Measurements from ENCODE around the gene REV3L. TPM values are rescaled to one million over a fixed set of nuclear protein-coding genes. Genes with fewer than 3 reads are reported as not detected.

The REV3L gene
- total and polyA plus RNA-seq, 2 donors (not counting 3 experiments of a cell fraction or from before 2014, with no cell fraction given) = 6.0 to 22.7 TPM

GRCh38 chr6:111282515-111282914, 200.5 kb downstream of the REV3L start:
- Histone ChIP-seq H3K4me2 (ENCODE audit: insufficient read depth, low read length) (no peak overlapping the region), H3K9ac (replicated peaks; ENCODE audit: extremely low read depth, insufficient read depth, low read length) (no peak overlapping the region), H3K4me3 (replicated peaks in 1 of 3; ENCODE audit: insufficient read depth in 1 of 3, low read depth in 1 of 3, low read length in 3 of 3) (no peak overlapping the region), H3K9me3 (replicated peaks; ENCODE audit: control insufficient read depth, insufficient read depth, low read length) (no peaks in the 10 kb centered on the region), H4K20me1 (replicated peaks; ENCODE audit: control insufficient read depth, extremely low read depth, insufficient read depth, low read length) (no peaks in the 10 kb centered on the region), H3K36me3 (ENCODE audit: control insufficient read depth in 2 of 2, extremely low read depth in 1 of 2, insufficient read depth in 2 of 2, low read length in 2 of 2) (no peaks in the 10 kb centered on the region), H3K4me1 (ENCODE audit: control insufficient read depth, extremely low read depth, insufficient read depth, low read length) (no peaks in the 10 kb centered on the region), H3K9me1 (replicated peaks; ENCODE audit: control insufficient read depth, extremely low read depth, insufficient read depth, low read length) (no peaks in the 10 kb centered on the region), H3K27me3 (ENCODE audit: control insufficient read depth in 2 of 2, insufficient read depth in 2 of 2, low read length in 2 of 2) (no peaks in the 10 kb centered on the region), H3K27ac (ENCODE audit: insufficient read depth, low read depth, low read length) (no peak overlapping the region), H3K79me2 (ENCODE audit: control insufficient read depth, insufficient read depth, low read length) (no peaks in the 10 kb centered on the region), H2AFZ (ENCODE audit: low read depth, low read length) (no peak overlapping the region)
- no TSS peak for BruUV-seq (replicated peaks)
- ChIA-PET POLR2A (no interaction called here), CTCF (interaction anchor here (2.4 kb wide), 1 partner anchor 23 kb away, joined by 7 read pairs; a partner anchor contains a TSS)
- no peak for TF ChIP-seq CTCF (IDR thresholded peaks at IDR 0.05; ENCODE audit: extremely low read depth in 1 of 2, insufficient read depth in 1 of 2, low read depth in 1 of 2, low read length in 2 of 2)
- no peak for TF ChIP-seq GATA2 (IDR thresholded peaks at IDR 0.05; ENCODE audit: insufficient read depth, insufficient read length, low read depth, low read length)
- no peak for TF ChIP-seq JUN (IDR thresholded peaks at IDR 0.05; ENCODE audit: borderline replicate concordance, insufficient read depth, insufficient read length, low read depth)
- TF ChIP-seq EZH2 (IDR thresholded peaks at IDR 0.05; ENCODE audit: borderline replicate concordance, low read depth, low read length, severe bottlenecking) = no peak
- TF ChIP-seq, protein P1, sequence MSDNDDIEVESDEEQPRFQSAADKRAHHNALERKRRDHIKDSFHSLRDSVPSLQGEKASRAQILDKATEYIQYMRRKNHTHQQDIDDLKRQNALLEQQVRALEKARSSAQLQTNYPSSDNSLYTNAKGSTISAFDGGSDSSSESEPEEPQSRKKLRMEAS (IDR thresholded peaks at IDR 0.05; ENCODE audit: insufficient read depth, insufficient read length) = no peak
- TF ChIP-seq POLR2A (IDR thresholded peaks at IDR 0.05; ENCODE audit: low read depth, low read length) = no peak
- intact Hi-C loops (cut with micrococcal nuclease) (no loop called here), dilution Hi-C loops (cut with MboI; ENCODE audit: extremely low pct_ligation_motif_present, low sequenced_read_pairs) (no loop called here)
- FAIRE-seq (no peak), DNase-seq (ENCODE audit: low read depth, low spot score) (no peak)

Measured in endothelial cell of umbilical vein (primary cell).